Mucosa of descending colon (tissue), 3 donors: ENCODE data around the gene ACAP2. TPM values are rescaled to one million over a fixed set of nuclear protein-coding genes. Genes with fewer than 3 reads are reported as not detected.

Source experiments
- ATAC-seq: fragments of 200-7000 bp; cut with Tn5 transposase; one replicate; pipeline ENCODE4 v1.9.1; 2020; ENCODE audit warnings: mild to moderate bottlenecking, moderate library complexity
- DNase-seq, 3 donors: peaks; one replicate each; pipeline ENCODE4 v3.0.0-alpha.2; 2020
- H3K36me3 ChIP-seq: fragments of 200-600 bp; one replicate; pipeline ENCODE4 v1.8.0; 2021; ENCODE audit warnings: low read depth, mild to moderate bottlenecking
- H3K4me1 ChIP-seq: fragments of 200-600 bp; one replicate; pipeline ENCODE4 v1.8.0; 2021; ENCODE audit warnings: low read depth, mild to moderate bottlenecking
- H3K4me3 ChIP-seq: fragments of 200-600 bp; one replicate; pipeline ENCODE4 v1.8.0; 2021; ENCODE audit warnings: mild to moderate bottlenecking
- H3K9me3 ChIP-seq: fragments of 200-600 bp; one replicate; pipeline ENCODE4 v1.8.0; 2021; ENCODE audit warnings: mild to moderate bottlenecking
- CTCF ChIP-seq: fragments of 200-600 bp; IDR thresholded peaks from one replicate; pipeline ENCODE4 v1.8.0; 2022; ENCODE audit warnings: antibody characterized with exemption, mild to moderate bottlenecking
- intact Hi-C, 2 donors: fragments of 100-400 bp; cut with DNase I in 1 of 2; cut with micrococcal nuclease in 1 of 2; formaldehyde crosslinking; loops; one replicate each; pipeline versions ENCODE4 v1.11.0 to v1.11.1; 2022; cut with DNase I, micrococcal nuclease
- total RNA-seq, 3 donors: library from RNA; stranded (reverse); fragmentation: NEBNext Ultra II Directional in 2 of 3; extraction: Animal tissue kit (Norgen Biotek cat#: 25700) in 2 of 3; gene quantifications; one replicate each; pipeline versions ENCODE4 v1.2.1 to v1.2.4, GENCODE V29; 2021 to 2023
- donor health status: DM: no; HTN: no; CAD: no; lungs with moderate emphysema.
- donor health status: DM: no; HTN: no; CAD: no.
- donor health status: DM: no; HTN: yes; CAD: no.

The ACAP2 gene
- total RNA-seq, 3 donors from 2014 or later, result 55.2 to 69.2 (median 69.2) TPM

DNA sequence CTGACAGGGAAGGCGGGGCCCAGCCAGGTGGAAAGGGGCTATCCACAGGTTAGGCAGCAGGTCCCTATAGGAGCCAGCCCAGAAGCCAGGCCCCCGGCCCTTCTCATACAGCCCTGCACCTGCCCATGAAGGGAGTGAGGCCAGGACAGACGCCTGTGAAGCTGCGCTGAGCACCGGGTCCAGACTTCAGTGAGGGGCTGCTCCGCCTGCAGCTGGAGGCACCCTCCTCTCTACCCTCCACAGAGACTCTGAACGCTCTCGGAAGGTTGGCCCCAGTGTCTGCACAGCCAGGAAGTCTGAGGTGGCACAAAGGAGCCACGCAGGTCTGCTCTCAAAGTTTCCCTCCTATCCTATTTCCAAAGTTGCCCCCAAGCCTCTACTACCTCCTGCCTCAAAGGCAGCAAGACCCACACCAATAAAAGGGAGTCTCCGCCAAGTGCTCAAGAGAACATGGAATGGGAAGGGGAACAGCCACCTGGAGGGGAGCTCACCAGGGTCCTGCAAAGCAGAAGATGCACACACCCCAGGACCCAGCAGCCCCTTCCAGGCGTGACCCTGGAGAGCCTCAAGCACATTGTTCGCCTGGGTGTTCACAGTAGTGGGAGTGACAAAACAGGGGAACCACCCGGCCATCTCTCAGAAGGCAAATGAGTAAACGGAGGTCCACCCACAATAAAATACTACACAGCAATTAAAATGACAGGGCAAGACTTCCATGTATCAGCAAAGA is 191.3 kb downstream of the ACAP2 start:
- no peak for TF ChIP-seq CTCF
- intact Hi-C loops, result no loop called here
- Histone ChIP-seq H3K4me1 (no peaks in the 10 kb centered on the region), H3K36me3 (no peaks in the 10 kb centered on the region), H3K9me3 (no peaks in the 10 kb centered on the region), H3K4me3 (no peak overlapping the region)
- no peak for DNase-seq
- ATAC-seq, result peak; percentile 56

GRCh38 chr3:195250473-195251251 is 192.2 kb downstream of the ACAP2 start:
- Histone ChIP-seq H3K4me1 (no peaks in the 10 kb centered on the region), H3K4me3 (no peak overlapping the region), H3K36me3 (no peaks in the 10 kb centered on the region), H3K9me3 (no peaks in the 10 kb centered on the region)
- no peak for TF ChIP-seq CTCF
- intact Hi-C loops, result no loop called here
- DNase-seq (no peak), ATAC-seq (peak; percentile 13)

DNA sequence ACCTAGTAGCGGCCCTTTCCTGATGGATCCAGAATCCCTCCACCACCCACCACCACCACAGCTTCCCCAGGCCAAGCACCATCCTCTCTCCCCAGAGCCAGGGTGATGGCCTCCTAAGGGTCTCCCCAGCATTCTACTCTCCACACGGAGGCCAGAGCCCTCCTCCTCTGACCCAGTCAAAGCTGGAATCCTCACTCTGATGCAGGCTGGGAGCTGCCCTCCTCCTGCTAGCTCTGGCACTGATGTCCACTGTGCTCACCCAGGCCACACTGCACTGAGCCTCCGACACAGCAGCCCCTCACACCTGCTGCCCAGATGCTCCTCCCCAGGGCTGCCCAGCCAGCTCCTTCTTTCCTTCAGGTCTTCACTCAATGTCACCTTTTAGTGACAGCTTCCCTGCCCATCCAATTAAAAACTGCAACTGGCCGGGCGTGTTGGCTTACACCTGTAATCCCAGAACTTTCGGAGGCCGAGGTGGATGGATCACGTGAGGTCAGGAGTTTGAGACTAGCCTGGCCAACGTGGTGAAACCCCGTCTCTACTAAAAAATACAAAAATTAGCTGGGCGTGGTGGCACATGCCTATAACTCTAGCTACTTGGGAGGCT is 192.9 kb downstream of the ACAP2 start:
- DNase-seq, result no peak
- H3K4me3 ChIP-seq, result no peak overlapping the region
- no peaks in the 10 kb centered on the region for H3K36me3 ChIP-seq
- no peaks in the 10 kb centered on the region for H3K4me1 ChIP-seq
- ATAC-seq, result no peak
- H3K9me3 ChIP-seq, result no peaks in the 10 kb centered on the region
- intact Hi-C loops, result no loop called here
- no peak for TF ChIP-seq CTCF

- no peaks in the 10 kb centered on the region for H3K9me3 ChIP-seq
- no peaks in the 10 kb centered on the region for H3K4me1 ChIP-seq
- H3K4me3 ChIP-seq, result no peak overlapping the region
- DNase-seq (no peak), ATAC-seq (no peak)
- intact Hi-C loops, result no loop called here
- H3K36me3 ChIP-seq, result no peaks in the 10 kb centered on the region
- no peak for TF ChIP-seq CTCF
Measured at GRCh38 chr3:195249057-195249770, 193.6 kb downstream of the ACAP2 start.

DNA sequence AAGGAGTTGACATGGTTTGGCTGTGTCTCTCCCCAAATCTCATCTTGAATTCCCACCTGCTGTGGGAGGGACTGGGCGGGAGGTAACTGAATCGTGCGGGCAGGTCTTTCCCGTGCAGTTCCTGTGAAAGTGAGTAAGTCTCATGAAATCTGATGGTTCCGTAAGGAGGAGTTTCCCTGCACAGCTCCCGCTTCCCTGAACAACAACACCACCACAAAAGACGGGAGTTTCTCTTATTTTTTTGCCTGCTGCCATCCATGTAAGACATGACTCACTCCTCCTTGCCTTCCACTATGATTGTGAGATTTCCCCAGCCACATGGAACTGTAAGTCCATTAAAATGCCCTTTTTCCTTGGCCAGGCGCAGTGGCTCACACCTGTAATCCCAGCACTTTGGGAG is 194.5 kb downstream of the ACAP2 start:
- intact Hi-C loops, result no loop called here
- Histone ChIP-seq H3K4me1 (no peaks in the 10 kb centered on the region), H3K4me3 (no peak overlapping the region), H3K9me3 (no peaks in the 10 kb centered on the region), H3K36me3 (no peaks in the 10 kb centered on the region)
- no peak for DNase-seq
- no peak for ATAC-seq
- TF ChIP-seq CTCF, result no peak
